Stromal cell of bone marrow (primary cell): ENCODE results near the gene FNDC10.

Experiments
- DNase-seq: peaks from one replicate; pipeline ENCODE4 v3.0.0-alpha.2; 2012; ENCODE audit warnings: low read depth

The FNDC10 gene

DNA sequence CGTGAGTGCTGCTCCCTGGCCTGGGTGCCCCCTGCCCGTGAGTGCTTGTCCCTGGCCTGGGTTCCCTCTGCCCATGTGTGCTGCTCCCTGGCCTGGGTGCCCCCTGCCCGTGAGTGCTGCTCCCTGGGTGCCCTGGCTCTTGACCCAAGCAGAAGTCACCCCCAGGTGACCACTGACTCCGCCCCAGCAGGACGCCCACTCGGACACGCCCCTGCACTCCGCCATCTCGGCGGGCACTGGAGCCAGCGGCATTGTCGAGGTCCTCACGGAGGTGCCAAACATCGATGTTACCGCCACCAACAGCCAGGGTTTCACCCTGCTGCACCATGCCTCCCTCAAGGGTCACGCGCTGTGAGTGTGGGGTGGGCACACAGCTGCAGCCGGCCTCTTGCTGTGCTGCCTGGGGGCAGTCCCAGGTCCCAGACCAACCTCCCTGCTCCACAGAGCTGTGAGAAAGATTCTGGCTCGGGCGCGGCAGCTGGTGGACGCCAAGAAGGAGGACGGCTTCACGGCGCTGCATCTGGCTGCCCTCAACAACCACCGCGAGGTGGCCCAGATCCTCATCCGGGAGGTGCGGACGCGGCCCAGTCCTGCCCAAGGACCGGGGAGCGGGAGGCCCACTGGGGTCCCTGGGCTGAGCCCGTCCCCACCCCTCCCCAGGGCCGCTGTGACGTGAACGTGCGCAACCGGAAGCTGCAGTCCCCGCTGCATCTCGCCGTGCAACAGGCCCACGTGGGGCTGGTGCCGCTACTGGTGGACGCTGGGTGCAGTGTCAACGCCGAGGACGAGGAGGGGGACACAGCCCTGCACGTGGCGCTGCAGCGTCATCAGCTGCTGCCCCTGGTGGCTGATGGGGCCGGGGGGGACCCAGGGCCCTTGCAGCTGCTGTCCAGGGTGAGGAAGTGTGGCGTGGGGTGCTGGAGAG, 28.2 kb upstream of the FNDC10 start:
- no peak for DNase-seq

DNA sequence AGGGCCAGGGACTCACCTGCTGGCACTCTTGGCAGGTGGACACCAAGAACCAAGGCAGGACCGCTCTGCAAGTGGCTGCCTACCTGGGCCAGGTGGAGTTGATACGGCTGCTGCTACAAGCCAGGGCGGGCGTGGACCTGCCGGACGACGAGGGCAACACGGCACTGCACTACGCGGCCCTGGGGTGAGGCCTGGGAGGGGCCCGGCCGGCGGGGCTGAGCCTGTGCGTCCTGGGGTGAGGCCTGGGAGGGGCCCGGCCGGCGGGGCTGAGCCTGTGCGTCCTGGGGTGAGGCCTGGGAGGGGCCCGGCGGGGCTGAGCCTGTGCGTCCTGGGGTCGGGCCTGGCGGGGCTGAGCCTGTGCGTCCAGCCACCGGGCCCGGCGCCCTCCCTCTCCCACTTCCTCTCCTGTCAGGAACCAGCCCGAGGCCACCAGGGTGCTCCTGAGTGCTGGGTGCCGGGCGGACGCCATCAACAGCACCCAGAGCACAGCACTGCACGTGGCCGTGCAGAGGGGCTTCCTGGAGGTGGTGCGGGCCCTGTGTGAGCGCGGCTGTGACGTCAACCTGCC, 27.4 kb upstream of the FNDC10 start:
- no peak for DNase-seq

DNA sequence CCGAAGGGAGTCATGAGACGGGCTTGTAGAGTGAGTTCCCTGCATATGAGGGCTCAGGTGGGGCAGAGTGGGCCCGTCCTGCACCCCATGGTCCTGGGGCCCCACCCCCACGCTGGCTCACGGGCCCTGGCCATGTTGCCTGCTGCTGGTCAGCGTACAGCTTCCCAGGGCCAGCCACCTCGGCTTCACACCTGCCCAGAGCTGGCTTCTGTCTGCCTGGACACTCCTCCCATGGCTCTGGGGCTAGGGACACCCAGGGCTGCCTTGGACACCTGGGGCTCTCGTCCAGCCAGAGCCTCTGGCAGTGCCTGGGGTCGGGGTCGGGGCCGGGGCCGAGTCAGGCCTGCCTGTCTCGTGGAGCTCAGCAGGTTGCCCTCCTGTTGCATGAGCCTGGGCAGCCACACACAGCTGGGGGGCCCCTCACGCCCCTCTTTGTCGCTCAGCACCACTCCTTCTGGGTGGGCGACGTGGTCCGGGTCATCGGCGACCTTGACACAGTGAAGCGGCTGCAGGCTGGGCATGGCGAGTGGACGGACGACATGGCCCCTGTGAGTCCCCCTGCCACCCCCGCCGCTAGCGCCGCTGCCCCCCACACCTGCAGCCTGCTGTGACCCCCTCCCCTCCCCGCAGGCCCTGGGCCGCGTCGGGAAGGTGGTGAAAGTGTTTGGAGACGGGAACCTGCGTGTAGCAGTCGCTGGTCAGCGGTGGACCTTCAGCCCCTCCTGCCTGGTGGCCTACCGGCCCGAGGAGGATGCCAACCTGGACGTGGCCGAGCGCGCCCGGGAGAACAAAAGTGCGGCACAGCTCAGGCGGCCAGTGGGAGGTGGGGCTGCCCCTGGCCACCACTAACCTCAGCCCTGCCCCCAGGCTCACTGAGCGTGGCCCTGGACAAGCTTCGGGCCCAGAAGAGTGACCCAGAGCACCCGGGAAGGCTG, 26.5 kb upstream of the FNDC10 start:
- DNase-seq = no peak

DNA sequence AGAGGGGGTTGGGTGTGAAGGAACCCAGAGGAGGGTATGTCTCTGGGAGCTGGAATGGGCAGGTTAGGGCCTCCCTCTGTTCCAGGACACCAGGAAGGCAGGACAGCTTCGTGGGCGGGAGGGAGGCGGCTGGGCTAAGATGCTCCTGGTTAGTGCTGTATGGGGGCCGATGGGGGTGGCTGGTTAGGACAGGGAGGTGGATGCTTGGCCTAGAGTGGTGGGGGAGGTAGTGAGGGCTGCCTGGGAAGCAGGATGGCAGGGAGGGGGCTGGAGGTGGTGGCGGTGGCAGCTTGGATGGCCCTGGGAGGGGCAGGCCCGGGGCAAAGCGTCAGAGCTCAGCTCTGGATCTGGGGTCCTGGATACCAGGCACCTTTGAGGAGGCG, 25.9 kb upstream of the FNDC10 start:
- no peak for DNase-seq

DNA sequence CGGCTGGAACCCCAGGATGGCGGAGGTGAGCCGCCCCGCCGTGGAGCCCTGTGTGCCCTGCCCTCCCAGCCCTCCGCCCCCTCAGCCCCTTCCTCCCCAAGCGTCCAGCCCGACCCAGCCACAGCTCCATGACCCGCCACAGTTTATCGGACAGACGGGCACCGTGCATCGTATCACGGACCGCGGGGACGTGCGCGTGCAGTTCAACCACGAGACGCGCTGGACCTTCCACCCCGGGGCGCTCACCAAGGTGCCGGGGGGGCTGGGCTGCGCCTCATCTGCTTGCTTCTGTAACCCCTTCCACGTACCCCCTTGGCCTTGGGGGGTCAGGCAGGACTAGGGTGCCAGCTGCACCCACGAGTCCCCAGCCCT, 25.5 kb upstream of the FNDC10 start:
- DNase-seq = no peak

DNA sequence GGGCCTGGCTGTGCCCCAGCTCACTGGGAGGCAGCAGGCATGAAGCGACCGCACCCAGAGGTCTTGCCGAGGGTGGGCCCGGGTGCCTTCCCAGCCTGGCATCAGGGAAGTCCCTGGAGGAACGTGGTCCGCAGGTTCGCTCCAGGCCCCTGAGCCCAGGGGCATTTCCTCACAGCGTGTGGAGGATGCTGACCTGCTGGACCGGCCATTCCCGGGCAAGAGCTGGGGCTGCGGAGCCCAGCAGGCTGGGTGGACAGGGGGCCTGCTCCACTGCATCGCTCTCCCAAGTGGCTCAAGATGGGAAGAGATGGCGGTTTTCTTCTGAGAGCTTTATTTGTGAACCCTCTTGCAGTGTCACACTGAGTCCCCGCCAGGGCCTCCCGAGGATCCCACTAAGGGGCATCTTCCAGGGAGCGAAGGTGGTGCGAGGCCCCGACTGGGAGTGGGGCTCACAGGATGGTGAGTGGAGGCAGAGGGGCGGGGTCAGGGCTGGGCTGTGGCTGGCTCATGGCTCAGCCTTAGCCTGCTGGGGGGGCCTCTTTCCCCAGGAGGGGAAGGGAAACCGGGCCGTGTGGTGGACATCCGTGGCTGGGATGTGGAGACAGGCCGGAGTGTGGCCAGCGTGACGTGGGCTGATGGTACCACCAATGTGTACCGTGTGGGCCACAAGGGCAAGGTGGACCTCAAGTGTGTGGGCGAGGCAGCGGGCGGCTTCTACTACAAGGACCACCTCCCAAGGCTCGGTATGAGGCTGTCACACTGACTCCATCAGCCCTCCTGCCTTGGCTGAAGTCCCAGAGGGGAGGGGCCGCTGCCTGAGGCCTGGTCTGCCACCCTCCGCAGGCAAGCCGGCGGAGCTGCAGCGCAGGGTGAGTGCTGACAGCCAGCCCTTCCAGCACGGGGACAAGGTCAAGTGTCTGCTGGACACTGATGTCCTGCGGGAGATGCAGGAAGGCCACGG, 24.8 kb upstream of the FNDC10 start:
- no peak for DNase-seq

DNA sequence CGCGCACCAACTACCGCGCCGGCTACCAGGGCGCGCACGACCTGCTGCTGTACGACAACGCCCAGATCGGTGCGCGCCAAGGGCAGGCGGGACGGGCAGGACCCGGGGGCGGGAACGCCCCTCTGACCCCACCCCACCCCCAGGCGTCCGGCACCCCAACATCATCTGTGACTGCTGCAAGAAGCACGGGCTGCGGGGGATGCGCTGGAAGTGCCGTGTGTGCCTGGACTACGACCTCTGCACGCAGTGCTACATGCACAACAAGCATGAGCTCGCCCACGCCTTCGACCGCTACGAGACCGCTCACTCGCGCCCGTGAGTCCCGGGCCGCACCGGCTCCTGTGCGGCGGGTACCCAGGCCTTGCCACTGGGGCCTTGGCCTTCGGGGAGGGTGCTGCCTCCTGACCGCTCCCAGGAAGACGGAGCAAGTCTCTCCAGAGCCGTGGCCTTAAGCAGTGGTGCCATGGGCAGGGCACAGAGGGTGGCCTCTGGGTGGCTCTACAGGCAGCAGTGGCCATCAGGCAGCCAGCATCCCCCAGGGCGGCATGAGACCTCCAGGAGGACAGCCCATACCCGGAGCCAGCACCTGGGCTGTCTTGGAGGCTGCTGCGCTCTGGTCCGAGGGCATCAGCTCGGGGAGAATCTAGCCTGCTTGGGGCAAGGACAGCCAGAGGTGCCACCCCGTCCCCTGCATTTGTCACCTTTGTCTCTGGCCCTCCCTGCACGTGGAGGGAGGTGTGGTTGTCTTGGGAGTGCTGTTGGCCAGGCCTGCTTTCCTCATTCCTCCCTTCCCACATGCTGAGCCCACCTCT, 23.9 kb upstream of the FNDC10 start:
- DNase-seq = no peak

DNA sequence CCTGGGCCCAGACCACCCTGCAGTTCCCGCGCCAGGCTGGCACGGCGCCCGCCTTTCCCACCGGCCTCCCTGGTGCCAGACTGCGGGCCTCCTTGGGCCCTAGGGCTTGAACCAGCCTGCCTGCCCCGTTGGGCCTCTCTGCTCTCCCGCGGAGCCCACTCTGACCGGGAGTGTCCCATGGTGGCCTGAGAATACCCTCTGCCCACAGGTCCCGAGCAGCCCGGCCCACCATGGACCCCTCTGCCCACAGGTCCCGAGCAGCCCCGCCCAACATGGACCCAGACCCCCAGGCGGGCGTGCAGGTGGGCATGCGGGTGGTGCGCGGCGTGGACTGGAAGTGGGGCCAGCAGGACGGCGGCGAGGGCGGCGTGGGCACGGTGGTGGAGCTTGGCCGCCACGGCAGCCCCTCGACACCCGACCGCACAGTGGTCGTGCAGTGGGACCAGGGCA, 23.3 kb upstream of the FNDC10 start:
- no peak for DNase-seq

DNA sequence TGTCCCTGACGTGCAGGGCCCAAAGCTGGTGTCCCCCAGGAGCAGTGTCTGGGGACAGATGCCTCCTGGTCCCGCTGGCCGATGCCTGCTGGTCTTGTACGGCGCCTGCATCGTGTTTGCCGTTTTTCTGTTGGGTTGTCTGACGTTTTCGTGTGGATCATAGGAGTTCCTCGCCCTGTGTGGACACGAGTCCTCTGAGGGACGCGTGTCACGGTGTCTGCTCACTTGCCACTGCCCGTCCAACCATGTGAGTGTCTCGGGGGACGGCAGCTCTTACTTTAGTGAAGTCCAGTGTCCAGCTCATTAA, 22.8 kb upstream of the FNDC10 start:
- no peak for DNase-seq

DNA sequence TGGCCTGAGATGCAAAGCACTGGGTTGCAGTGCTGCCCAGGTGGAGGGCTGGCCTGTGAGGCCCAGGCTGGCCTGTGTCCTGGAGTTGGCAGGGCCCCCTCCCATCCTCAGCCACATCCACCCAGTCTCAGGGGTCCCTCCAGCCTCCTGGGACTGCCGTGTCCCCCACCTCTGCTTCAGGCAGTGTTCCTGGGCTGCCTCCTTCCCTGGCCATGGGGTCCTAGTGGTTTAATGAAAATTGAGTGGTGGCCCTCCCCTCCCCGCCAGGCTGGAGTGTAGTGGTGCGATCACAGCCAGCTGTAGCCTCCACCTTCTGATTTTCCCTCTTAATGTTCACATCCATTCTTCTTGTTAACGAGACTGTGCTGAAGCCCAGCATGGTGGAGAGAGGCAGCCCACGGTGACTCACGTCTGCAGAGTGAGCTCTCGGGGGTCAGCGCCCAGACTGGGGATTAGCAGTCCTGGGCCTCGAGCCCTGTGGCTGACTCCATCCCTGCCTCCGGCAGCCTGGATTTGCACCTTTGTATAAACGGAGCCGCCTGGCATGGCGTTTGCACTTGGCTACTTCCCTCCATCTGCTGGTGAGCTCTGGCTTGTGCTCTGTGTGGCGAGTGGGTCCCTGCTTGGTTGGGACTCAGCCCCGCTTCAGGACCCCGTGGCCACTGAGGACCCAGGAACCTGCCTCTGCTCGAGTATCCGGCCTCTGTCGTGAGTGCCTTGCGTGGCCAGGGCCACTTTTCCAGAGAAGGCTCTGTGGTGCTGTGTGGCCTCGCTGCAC, 22.3 kb upstream of the FNDC10 start:
- DNase-seq = no peak

DNA sequence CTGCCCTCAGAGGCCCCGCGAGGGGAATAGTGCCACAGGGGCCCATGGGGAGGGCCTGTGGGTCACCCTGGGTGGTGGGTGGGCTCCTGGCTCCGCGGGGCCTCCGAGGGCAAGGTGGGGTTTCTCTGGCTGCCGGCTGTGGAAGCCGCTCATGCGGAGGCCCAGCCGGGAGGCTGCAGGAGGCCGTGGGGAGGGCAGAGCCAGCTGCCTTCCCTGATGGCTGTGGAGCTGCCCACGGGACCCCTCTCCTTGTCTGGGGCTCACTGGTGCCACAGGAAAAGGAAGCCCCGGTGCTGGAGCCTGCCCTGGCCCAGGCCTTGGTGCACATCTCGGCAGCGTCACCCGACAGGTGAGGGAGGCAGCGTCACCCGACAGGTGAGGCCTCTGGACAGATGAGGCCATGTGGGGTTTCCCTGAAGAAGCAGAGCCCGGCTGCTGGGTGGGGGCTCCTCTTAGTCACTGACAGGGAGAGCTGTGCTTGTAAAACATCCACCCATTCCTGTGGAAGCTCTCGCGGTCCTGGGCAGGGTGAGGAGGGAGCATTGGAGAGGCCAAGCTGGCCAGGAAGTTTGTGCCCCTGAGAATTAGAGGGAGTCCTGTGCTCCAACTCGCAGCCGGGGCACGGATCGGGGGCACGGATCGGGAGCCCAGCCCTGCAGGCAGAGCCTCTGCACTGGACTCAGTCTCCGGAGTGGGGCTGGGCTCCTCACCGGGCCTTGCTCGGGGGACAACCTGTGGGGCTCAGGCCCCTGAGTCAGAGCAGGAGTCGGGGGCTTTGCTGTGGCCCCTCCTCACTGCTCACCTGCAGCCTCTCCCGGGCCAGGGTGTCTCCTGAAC, 21.5 kb upstream of the FNDC10 start:
- no peak for DNase-seq

DNA sequence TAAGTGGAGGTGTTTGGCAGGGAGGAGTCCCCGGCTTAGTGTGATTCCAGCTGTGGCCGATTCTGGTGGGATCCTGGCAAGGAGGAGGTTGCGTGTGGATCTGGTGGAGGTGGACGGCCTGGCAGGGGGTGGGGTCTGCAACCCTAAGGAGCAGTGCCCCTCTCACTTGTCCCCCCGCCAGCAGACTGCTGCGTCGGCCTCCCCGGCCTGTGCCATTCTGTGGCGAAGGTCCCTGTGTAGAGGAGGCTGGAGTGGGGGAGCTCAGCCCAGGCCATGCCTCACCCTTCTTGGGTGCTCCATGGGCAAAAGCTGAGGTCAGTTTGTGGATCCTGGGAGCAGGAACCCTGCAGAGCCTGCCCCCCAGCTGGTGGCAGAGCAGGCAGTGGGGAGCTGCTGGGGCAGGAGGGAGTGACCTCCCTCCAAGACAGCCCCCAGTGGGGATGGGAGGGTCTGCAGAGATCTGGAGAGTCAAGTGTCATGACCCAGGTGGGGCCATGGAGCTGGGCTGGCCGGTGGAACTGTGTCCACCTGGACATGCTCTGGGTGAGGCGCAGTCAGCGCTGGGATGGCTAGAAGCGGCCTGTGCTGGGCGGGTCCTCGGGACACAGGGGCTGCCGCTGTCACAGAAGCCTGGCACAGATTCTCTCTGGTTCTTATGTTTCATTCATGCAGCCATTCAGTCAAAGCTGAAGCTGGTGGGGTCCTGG, 20.7 kb upstream of the FNDC10 start:
- no peak for DNase-seq

DNA sequence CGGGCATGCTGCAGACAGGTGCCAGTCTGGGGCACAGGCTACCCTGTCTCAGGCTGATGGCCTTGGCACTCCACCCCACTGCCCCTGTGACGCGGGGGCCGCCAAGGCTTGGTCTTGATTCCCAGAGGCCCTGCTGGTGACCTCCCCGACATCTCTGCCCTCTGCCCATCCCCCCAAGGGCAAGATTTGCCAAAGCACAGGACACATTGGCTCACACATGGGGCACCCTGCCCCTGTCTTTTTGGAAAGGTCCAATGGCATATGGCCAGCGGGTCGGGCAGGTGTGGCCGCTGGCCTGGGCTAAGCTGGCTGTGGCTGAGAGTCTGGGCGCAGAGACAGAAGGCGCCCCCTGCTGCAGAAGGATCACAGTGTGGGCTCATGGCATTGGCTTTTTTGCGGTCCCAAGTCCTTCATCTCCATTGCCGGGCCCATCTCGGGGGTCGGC, 20.0 kb upstream of the FNDC10 start:
- no peak for DNase-seq

DNA sequence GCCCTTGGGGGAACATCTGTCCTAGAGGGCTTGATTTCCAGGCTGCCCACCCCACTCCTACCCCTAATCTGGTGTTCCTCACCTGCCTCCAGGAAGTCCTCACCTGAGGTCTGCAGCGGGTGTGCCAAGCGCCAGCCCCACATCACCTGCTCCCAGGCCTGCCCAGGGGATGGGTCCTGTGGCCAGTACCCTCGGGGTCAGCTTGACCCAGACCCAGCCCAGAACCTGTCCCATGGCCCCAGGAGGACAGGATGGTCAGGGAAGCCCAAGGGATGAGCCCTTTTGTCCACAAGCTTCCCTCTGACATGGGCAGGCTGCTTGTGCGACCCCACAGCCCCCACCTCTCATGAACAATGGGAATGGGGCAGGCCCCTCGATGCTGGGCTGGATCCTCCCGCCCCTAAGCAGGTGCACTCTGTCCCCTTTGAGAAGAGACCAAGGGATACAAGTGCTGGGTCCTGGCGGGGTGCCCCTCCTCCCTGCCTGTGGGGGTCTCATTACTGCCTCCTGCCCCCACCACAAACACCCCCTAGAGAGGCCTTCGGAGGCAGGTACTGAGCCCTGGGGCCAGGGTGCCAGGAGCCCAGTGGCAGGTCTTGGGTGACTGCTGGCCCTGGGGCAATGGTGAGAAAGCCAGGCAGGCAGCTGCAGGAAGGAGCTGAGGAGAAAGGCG, 18.6 kb upstream of the FNDC10 start:
- DNase-seq = no peak

DNA sequence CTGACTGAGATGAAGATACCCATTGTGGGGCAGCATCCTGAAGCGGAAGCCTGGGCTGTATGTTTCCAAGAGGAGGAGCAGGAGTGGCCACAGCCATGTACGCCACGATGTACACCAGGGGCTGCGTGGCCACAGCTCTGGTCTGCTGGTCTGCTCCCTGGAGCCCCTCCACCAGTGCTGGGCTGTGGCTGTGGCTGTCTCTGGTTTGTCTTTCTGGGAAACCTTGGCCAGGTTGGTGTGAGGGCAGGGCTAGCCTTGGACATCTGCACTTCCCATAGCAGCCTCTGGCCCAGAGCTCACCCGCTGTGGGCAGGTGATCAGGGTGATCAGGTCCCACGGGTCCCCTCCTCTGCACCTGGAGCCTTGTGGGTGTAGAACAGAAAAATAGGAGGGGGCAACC, 18.0 kb upstream of the FNDC10 start:
- DNase-seq = no peak

DNA sequence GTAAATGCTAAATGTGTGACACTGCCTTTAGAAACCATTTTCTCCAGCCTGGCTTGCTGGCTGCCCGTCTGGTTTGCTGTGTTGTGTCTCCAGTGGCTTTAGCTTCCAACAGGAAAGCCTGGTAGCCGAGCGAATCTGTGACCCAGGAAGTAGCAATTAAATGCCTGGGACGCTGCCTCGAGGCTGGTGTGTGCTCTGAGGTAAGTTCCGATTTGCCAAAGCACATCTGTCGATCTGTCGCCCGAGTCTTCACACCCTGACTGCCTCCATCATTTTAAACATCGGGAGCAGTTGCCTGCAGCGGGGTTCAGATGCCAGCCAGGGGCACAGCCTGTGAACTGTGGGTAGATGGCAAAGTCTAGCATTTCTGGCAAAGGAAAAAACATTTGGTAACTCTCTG, 17.6 kb upstream of the FNDC10 start:
- DNase-seq = no peak

DNA sequence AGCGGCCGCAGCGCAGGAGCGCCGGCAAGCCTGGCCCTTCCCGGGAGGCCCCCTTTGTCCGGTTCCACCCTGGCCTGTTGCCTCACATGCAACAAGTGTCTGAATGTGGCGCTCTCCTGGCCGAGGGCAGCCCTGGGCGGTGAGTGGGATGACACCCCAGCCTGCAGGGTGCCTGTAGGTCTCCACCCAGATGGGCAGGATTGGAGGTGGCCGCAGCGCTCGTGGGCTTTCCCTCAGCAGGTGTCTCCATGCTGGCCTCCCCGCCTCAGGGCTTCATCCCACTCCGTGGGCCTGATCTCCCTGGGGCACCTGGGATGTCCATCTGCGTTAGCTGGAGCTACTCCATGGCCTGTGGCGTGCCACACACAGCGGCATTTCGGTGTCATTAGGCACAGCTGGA, 16.9 kb upstream of the FNDC10 start:
- DNase-seq = no peak
